CD8-positive, alpha-beta memory T cell (primary cell): ENCODE results near the gene PTOV1. TPM values are rescaled to one million over a fixed set of nuclear protein-coding genes. Genes with fewer than 3 reads are reported as not detected.

ENCODE experiments used
- CTCF ChIA-PET: fragments of 350-600 bp; sonication (Branson Sonifier 250); formaldehyde crosslinking; loops from one replicate; lab custom pipeline; 2021; ENCODE audit warnings: antibody characterized with exemption; lab: Charles Lee
- POLR2A ChIA-PET: fragments of 350-600 bp; sonication (Branson Sonifier 250); formaldehyde crosslinking; loops from one replicate; lab custom pipeline; 2021; ENCODE audit warnings: antibody characterized with exemption; lab: Charles Lee
- DNase-seq, 5 donors: peaks; one replicate each; pipeline versions ENCODE4 v3.0.0 to v3.0.0-alpha.2; 2020 to 2022; ENCODE audit warnings: mixed read lengths in 1 of 5
- H3K27ac ChIP-seq: one replicate; pipeline ENCODE4 v1.7.0; 2013; ENCODE audit warnings: low read depth, mild to moderate bottlenecking, low read length, moderate library complexity
- H3K27me3 ChIP-seq: 2 replicates; pipeline ENCODE4 v1.7.0; 2013; ENCODE audit warnings: low read length, mild to moderate bottlenecking; ENCODE audit not compliant: insufficient read depth, poor library complexity, severe bottlenecking
- H3K36me3 ChIP-seq: 2 replicates; pipeline ENCODE4 v1.7.0; 2013; ENCODE audit warnings: mild to moderate bottlenecking, low read length, moderate library complexity; ENCODE audit not compliant: insufficient read depth
- H3K4me1 ChIP-seq: 2 replicates; pipeline ENCODE4 v1.7.0; 2013; ENCODE audit warnings: mild to moderate bottlenecking, low read length, moderate library complexity; ENCODE audit not compliant: insufficient read depth
- H3K4me3 ChIP-seq: 2 replicates; pipeline ENCODE4 v1.7.0; 2013; ENCODE audit warnings: mild to moderate bottlenecking, low read length
- H3K9me3 ChIP-seq: 2 replicates; pipeline ENCODE4 v1.7.0; 2013; ENCODE audit warnings: mild to moderate bottlenecking, low read length
- H3K27ac Mint-ChIP-seq, 8 donors: one replicate each; pipeline ENCODE4 v1.8.0; 2020 to 2021; ENCODE audit warnings: mixed read lengths in 8 of 8, mild to moderate bottlenecking in 6 of 8, inconsistent platforms in 3 of 8, moderate library complexity in 3 of 8
- H3K27me3 Mint-ChIP-seq, 2 donors: one replicate each; pipeline ENCODE4 v1.8.0; 2020 to 2021; ENCODE audit warnings: mixed read lengths in 2 of 2, mild to moderate bottlenecking in 1 of 2, moderate library complexity in 1 of 2
- H3K36me3 Mint-ChIP-seq, 3 donors: one replicate each; pipeline ENCODE4 v1.8.0; 2020 to 2021; ENCODE audit warnings: mixed read lengths in 3 of 3, inconsistent platforms in 1 of 3, mild to moderate bottlenecking in 1 of 3
- H3K4me1 Mint-ChIP-seq, 3 donors: one replicate each; pipeline ENCODE4 v1.8.0; 2020 to 2021; ENCODE audit warnings: mixed read lengths in 3 of 3, inconsistent platforms in 1 of 3, mild to moderate bottlenecking in 1 of 3
- H3K4me3 Mint-ChIP-seq, 7 donors: one replicate each; pipeline ENCODE4 v1.8.0; 2020 to 2021; ENCODE audit warnings: mixed read lengths in 7 of 7, mild to moderate bottlenecking in 6 of 7, moderate library complexity in 4 of 7, inconsistent platforms in 2 of 7
- H3K9me3 Mint-ChIP-seq, 5 donors: one replicate each; pipeline ENCODE4 v1.8.0; 2020 to 2022; ENCODE audit warnings: mixed read lengths in 5 of 5, mild to moderate bottlenecking in 3 of 5, moderate library complexity in 2 of 5, inconsistent platforms in 1 of 5
- polyA plus RNA-seq: library from polyadenylated mRNA; unstranded; fragments of 300-500 nt; fragmentation: Illumina TruSeq; gene quantifications from one replicate; pipeline ENCODE4 v1.2.3, GENCODE V29; 2021
- total RNA-seq, 2 experiments: library from RNA; stranded (reverse); gene quantifications; one replicate each; pipeline ENCODE4 v1.2.3, GENCODE V29; 2021

PTOV1 gene
- total and polyA plus RNA-seq, 3 experiments from 2014 or later, result 47.7 to 93.7 (median 91.9) TPM

GRCh38 chr19:49807058-49807903 lies 43.7 kb upstream of the PTOV1 start:
- Mint-ChIP-seq H3K4me3 (peak overlapping the region in 2 of 7 donors; percentile 28 to 65), H3K4me1 (peaks cover 13 to 23% (median 14%) of the 10 kb centered on the region in 3 donors), H3K9me3 (no peaks in the 10 kb centered on the region), H3K27ac (peak overlapping the region in 7 of 8 donors; percentile 39 to 92 (median 60)), H3K36me3 (peaks cover 2 to 33% (median 5%) of the 10 kb centered on the region in 3 donors), H3K27me3 (no peaks in the 10 kb centered on the region)
- Histone ChIP-seq H3K4me1 (peaks cover 10% of the 10 kb centered on the region), H3K27me3 (no peaks in the 10 kb centered on the region), H3K4me3 (no peak overlapping the region), H3K36me3 (peaks cover 9% of the 10 kb centered on the region), H3K9me3 (no peaks in the 10 kb centered on the region), H3K27ac (no peak overlapping the region)
- CTCF ChIA-PET, result interaction anchor here (1.3 kb wide), 1 partner anchor 11 kb away, joined by 3 read pairs; the partner anchor contains the start of gene MED25
- POLR2A ChIA-PET, result no interaction called here
- DNase-seq, result no peak

GRCh38 chr19:49807904-49808675 lies 42.9 kb upstream of the PTOV1 start:
- no peak for DNase-seq
- POLR2A ChIA-PET, result interaction anchor here (0.6 kb wide), 1 partner anchor 40 kb away, joined by 3 read pairs; no protein-coding TSS in a partner anchor
- Mint-ChIP-seq H3K4me3 (peak overlapping the region in 5 of 7 donors; percentile 42 to 90 (median 68)), H3K27me3 (no peaks in the 10 kb centered on the region), H3K4me1 (peaks cover 21 to 32% (median 23%) of the 10 kb centered on the region in 3 donors), H3K27ac (peak overlapping the region; percentile 7 to 93 (median 64)), H3K36me3 (peaks cover 2 to 27% (median 5%) of the 10 kb centered on the region in 3 donors), H3K9me3 (no peaks in the 10 kb centered on the region)
- Histone ChIP-seq H3K9me3 (no peaks in the 10 kb centered on the region), H3K4me1 (peaks cover 18% of the 10 kb centered on the region), H3K27me3 (no peaks in the 10 kb centered on the region), H3K27ac (peak overlapping the region; percentile 51), H3K4me3 (no peak overlapping the region), H3K36me3 (peaks cover 5% of the 10 kb centered on the region)
- CTCF ChIA-PET, result interaction anchor here (1.3 kb wide), 1 partner anchor 10 kb away, joined by 3 read pairs; the partner anchor contains the start of gene MED25

GRCh38 chr19:49808711-49809159 lies 42.2 kb upstream of the PTOV1 start:
- ChIA-PET CTCF (no interaction called here), POLR2A (interaction anchor here (0.6 kb wide), 1 partner anchor 41 kb away, joined by 3 read pairs; no protein-coding TSS in a partner anchor)
- Histone ChIP-seq H3K9me3 (no peaks in the 10 kb centered on the region), H3K27me3 (no peaks in the 10 kb centered on the region), H3K27ac (peak overlapping the region; percentile 51), H3K4me3 (peak overlapping the region; percentile 62), H3K4me1 (peaks cover 21% of the 10 kb centered on the region), H3K36me3 (no peaks in the 10 kb centered on the region)
- peaks cover under 1 to 24% (median 2%) of the 10 kb centered on the region in 3 donors for H3K36me3 Mint-ChIP-seq
- DNase-seq, result peak; percentile 76 to 89 (median 79)
- peak overlapping the region; percentile 71 to 93 (median 91) for H3K27ac Mint-ChIP-seq
- peak overlapping the region; percentile 81 to 92 (median 89) for H3K4me3 Mint-ChIP-seq
- no peaks in the 10 kb centered on the region for H3K9me3 Mint-ChIP-seq
- no peaks in the 10 kb centered on the region for H3K27me3 Mint-ChIP-seq
- peaks cover 26 to 38% (median 29%) of the 10 kb centered on the region in 3 donors for H3K4me1 Mint-ChIP-seq

GRCh38 chr19:49809160-49809940 lies 41.6 kb upstream of the PTOV1 start:
- H3K27ac Mint-ChIP-seq, result peak overlapping the region; percentile 72 to 93 (median 91)
- Histone ChIP-seq H3K36me3 (no peaks in the 10 kb centered on the region), H3K27ac (peak overlapping the region; percentile 51), H3K9me3 (no peaks in the 10 kb centered on the region), H3K4me1 (peaks cover 25% of the 10 kb centered on the region), H3K27me3 (no peaks in the 10 kb centered on the region), H3K4me3 (peak overlapping the region; percentile 62)
- peaks cover 26 to 44% (median 35%) of the 10 kb centered on the region in 3 donors for H3K4me1 Mint-ChIP-seq
- no peaks in the 10 kb centered on the region for H3K27me3 Mint-ChIP-seq
- H3K4me3 Mint-ChIP-seq, result peak overlapping the region; percentile 81 to 92 (median 89)
- no peaks in the 10 kb centered on the region for H3K9me3 Mint-ChIP-seq
- ChIA-PET POLR2A (no interaction called here), CTCF (no interaction called here)
- peaks cover 0 to 20% (median 2%) of the 10 kb centered on the region in 3 donors for H3K36me3 Mint-ChIP-seq
- peak; percentile 26 to 68 (median 41) for DNase-seq

GRCh38 chr19:49809941-49810389 lies 41.0 kb upstream of the PTOV1 start:
- ChIA-PET CTCF (no interaction called here), POLR2A (interaction anchor here (0.5 kb wide), 1 partner anchor 64 kb away, joined by 3 read pairs; no protein-coding TSS in a partner anchor)
- H3K27ac ChIP-seq, result no peak overlapping the region
- no peaks in the 10 kb centered on the region for H3K9me3 Mint-ChIP-seq
- no peaks in the 10 kb centered on the region for H3K9me3 ChIP-seq
- H3K27me3 ChIP-seq, result no peaks in the 10 kb centered on the region
- peak overlapping the region; percentile 48 to 90 (median 86) for H3K4me3 Mint-ChIP-seq
- no peaks in the 10 kb centered on the region for H3K36me3 ChIP-seq
- H3K27me3 Mint-ChIP-seq, result no peaks in the 10 kb centered on the region
- peaks cover 28 to 47% (median 40%) of the 10 kb centered on the region in 3 donors for H3K4me1 Mint-ChIP-seq
- H3K4me1 ChIP-seq, result peaks cover 25% of the 10 kb centered on the region
- peak overlapping the region; percentile 62 for H3K4me3 ChIP-seq
- H3K36me3 Mint-ChIP-seq, result peaks cover 0 to 15% (median 2%) of the 10 kb centered on the region in 3 donors
- DNase-seq, result no peak
- peak overlapping the region in 6 of 8 donors; percentile 52 to 90 (median 74) for H3K27ac Mint-ChIP-seq

GRCh38 chr19:49811328-49811727 lies 39.6 kb upstream of the PTOV1 start:
- peaks cover 25% of the 10 kb centered on the region for H3K4me1 ChIP-seq
- no peaks in the 10 kb centered on the region for H3K27me3 ChIP-seq
- H3K4me1 Mint-ChIP-seq, result peaks cover 28 to 47% (median 40%) of the 10 kb centered on the region in 3 donors
- no peaks in the 10 kb centered on the region for H3K9me3 Mint-ChIP-seq
- no peak overlapping the region for H3K27ac ChIP-seq
- CTCF ChIA-PET, result interaction anchor here (1.3 kb wide), 1 partner anchor 58 kb away, joined by 3 read pairs; no protein-coding TSS in a partner anchor
- H3K36me3 ChIP-seq, result no peaks in the 10 kb centered on the region
- H3K4me3 ChIP-seq, result no peak overlapping the region
- H3K27me3 Mint-ChIP-seq, result no peaks in the 10 kb centered on the region
- peak overlapping the region in 5 of 8 donors; percentile 13 to 100 (median 96) for H3K27ac Mint-ChIP-seq
- no peaks in the 10 kb centered on the region for H3K9me3 ChIP-seq
- DNase-seq, result no peak
- peak overlapping the region in 6 of 7 donors; percentile 23 to 97 (median 92) for H3K4me3 Mint-ChIP-seq
- H3K36me3 Mint-ChIP-seq, result peaks cover 0 to 9% (median under 1%) of the 10 kb centered on the region in 3 donors
- POLR2A ChIA-PET, result no interaction called here
